Measurements from ENCODE around the gene ARID5B. TPM values are rescaled to one million over a fixed set of nuclear protein-coding genes. Genes with fewer than 3 reads are reported as not detected.

Gene ARID5B
- total and polyA plus RNA-seq, 2 donors (not counting 1 experiment from before 2014, with no cell fraction given) = 118 to 145 TPM

DNA sequence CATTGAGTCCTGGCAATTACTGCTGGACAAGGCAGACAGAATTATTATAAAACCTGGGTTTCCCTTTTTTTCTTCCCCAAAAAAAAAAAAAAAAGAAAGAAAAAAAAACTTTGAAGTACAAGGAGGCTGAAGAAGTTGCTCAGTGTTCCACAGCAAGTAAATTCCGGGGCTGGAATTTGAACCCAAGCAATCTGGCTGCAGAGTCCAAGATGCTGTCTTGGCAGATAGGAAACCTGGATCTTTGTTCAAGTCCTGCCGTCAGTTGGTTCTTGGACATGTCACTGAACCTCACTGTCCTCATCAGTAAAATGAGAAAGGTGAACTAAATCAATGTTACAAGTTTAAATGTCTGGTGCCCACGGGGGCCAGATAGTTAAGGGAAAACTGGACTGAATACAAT, 35.3 kb downstream of the ARID5B start:
- Histone ChIP-seq H3K4me2 (ENCODE audit: extremely low read depth, insufficient read depth, low read length) (no peak overlapping the region), H2AFZ (ENCODE audit: low read length) (no peak overlapping the region), H3K4me1 (ENCODE audit: control insufficient read depth, extremely low read depth, insufficient read depth, low read length) (peaks cover 30% of the 10 kb centered on the region), H3K27me3 (ENCODE audit: control insufficient read depth, insufficient read depth, low read length) (no peaks in the 10 kb centered on the region), H3K9me3 (ENCODE audit: control insufficient read depth, insufficient read depth, low read depth, low read length) (no peaks in the 10 kb centered on the region), H4K20me1 (ENCODE audit: control insufficient read depth, extremely low read depth, insufficient read depth, low read length) (no peaks in the 10 kb centered on the region), H3K4me3 (replicated peaks in 1 of 4; ENCODE audit: control extremely low read depth in 1 of 4, insufficient read depth in 1 of 4, low read depth in 3 of 4, low read length in 4 of 4) (no peak overlapping the region), H3K27ac (ENCODE audit: insufficient read depth, low read length) (peak overlapping the region; percentile 80), H3K36me3 (ENCODE audit: control insufficient read depth, insufficient read depth, low read length) (no peaks in the 10 kb centered on the region), H3K9ac (ENCODE audit: insufficient read depth, low read length) (no peak overlapping the region), H3K79me2 (ENCODE audit: control insufficient read depth, insufficient read depth, low read length) (peaks cover 43% of the 10 kb centered on the region)
- DNase-seq (ENCODE audit: low read depth in 2 of 2) = no peak
- no peak for TF ChIP-seq EZH2 (IDR thresholded peaks at IDR 0.05; ENCODE audit: low read length, missing control alignments)
- TF ChIP-seq, protein P1, sequence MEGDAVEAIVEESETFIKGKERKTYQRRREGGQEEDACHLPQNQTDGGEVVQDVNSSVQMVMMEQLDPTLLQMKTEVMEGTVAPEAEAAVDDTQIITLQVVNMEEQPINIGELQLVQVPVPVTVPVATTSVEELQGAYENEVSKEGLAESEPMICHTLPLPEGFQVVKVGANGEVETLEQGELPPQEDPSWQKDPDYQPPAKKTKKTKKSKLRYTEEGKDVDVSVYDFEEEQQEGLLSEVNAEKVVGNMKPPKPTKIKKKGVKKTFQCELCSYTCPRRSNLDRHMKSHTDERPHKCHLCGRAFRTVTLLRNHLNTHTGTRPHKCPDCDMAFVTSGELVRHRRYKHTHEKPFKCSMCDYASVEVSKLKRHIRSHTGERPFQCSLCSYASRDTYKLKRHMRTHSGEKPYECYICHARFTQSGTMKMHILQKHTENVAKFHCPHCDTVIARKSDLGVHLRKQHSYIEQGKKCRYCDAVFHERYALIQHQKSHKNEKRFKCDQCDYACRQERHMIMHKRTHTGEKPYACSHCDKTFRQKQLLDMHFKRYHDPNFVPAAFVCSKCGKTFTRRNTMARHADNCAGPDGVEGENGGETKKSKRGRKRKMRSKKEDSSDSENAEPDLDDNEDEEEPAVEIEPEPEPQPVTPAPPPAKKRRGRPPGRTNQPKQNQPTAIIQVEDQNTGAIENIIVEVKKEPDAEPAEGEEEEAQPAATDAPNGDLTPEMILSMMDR (conservative IDR thresholded peaks at IDR 0.05 in 1 of 2, IDR thresholded peaks at IDR 0.05 in 1 of 2; ENCODE audit: low read depth in 1 of 2, low read length in 2 of 2) = no peak

DNA sequence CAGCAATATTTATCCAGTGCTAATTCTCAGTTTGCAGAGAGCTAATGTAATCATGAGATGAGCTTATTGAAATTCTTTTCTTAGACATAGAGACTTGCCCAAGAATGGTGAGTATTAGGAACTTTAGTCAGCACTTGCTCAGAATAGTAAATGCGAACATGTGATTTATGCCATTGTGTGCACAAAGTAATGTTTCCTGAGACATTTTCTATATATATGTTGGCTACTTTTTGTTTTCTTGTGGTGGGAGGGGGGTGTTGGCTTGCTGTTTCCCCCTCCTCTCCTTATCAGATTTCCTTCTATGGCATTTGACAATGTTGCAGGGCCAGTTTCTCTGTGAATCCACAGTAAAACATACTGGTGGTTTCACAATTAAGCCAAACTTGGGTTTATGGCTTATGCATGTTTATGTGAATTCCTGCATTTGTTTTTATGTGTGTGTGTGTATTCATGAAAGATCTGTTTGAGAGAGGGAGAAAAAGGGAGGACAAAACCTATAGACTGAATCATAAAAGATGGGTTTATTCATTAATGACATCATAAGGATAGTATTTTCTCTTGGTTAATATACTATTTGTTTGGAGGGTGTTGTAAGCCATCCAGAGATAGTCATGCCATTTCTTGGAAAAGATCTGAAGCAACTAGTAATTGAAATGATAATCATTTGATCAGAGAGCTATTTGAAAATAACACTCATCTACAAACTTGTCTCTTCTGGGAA, 36.3 kb downstream of the ARID5B start:
- H4K20me1 ChIP-seq (ENCODE audit: control insufficient read depth, extremely low read depth, insufficient read depth, low read length) = no peaks in the 10 kb centered on the region
- no peaks in the 10 kb centered on the region for H3K36me3 ChIP-seq (ENCODE audit: control insufficient read depth, insufficient read depth, low read length)
- no peaks in the 10 kb centered on the region for H3K9me3 ChIP-seq (ENCODE audit: control insufficient read depth, insufficient read depth, low read depth, low read length)
- H3K79me2 ChIP-seq (ENCODE audit: control insufficient read depth, insufficient read depth, low read length) = peaks cover 46% of the 10 kb centered on the region
- TF ChIP-seq, protein P1 (conservative IDR thresholded peaks at IDR 0.05 in 1 of 2, IDR thresholded peaks at IDR 0.05 in 1 of 2; ENCODE audit: low read depth in 1 of 2, low read length in 2 of 2) = no peak
- no peak for TF ChIP-seq EZH2 (IDR thresholded peaks at IDR 0.05; ENCODE audit: low read length, missing control alignments)
- H2AFZ ChIP-seq (ENCODE audit: low read length) = no peak overlapping the region
- H3K4me2 ChIP-seq (ENCODE audit: extremely low read depth, insufficient read depth, low read length) = peak overlapping the region; percentile 69
- peak overlapping the region; percentile 13 for H3K9ac ChIP-seq (ENCODE audit: insufficient read depth, low read length)
- H3K4me3 ChIP-seq (replicated peaks in 1 of 4; ENCODE audit: control extremely low read depth in 1 of 4, insufficient read depth in 1 of 4, low read depth in 3 of 4, low read length in 4 of 4) = peak overlapping the region in 2 of 4 experiments; percentile 9 to 21
- no peaks in the 10 kb centered on the region for H3K27me3 ChIP-seq (ENCODE audit: control insufficient read depth, insufficient read depth, low read length)
- peak; percentile 66 for DNase-seq (ENCODE audit: low read depth in 2 of 2)
- H3K4me1 ChIP-seq (ENCODE audit: control insufficient read depth, extremely low read depth, insufficient read depth, low read length) = peaks cover 34% of the 10 kb centered on the region
- peak overlapping the region; percentile 80 for H3K27ac ChIP-seq (ENCODE audit: insufficient read depth, low read length)

DNA sequence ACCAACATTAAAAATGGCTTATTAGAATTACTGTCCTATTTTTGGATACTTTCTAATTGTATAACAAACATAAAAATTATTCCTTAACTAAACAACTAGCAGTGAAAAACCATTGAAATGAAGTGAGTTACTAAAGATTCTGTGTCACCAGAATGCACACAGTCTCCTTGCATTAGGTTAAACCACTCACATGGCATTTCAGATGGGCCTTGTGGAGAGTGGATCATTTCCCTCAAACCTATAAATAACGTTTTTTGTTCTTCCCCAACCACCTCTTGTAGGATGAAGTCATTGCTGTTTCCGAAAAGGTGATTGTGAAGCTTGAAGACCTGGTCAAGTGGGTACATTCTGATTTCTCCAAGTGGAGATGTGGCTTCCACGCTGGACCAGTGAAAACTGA, 38.4 kb downstream of the ARID5B start:
- peak overlapping the region; percentile 11 for H3K4me2 ChIP-seq (ENCODE audit: extremely low read depth, insufficient read depth, low read length)
- peak overlapping the region; percentile 58 for H3K27ac ChIP-seq (ENCODE audit: insufficient read depth, low read length)
- no peak overlapping the region for H2AFZ ChIP-seq (ENCODE audit: low read length)
- H3K9ac ChIP-seq (ENCODE audit: insufficient read depth, low read length) = no peak overlapping the region
- peaks cover 43% of the 10 kb centered on the region for H3K79me2 ChIP-seq (ENCODE audit: control insufficient read depth, insufficient read depth, low read length)
- H3K27me3 ChIP-seq (ENCODE audit: control insufficient read depth, insufficient read depth, low read length) = no peaks in the 10 kb centered on the region
- no peaks in the 10 kb centered on the region for H3K9me3 ChIP-seq (ENCODE audit: control insufficient read depth, insufficient read depth, low read depth, low read length)
- TF ChIP-seq, protein P1 (conservative IDR thresholded peaks at IDR 0.05 in 1 of 2, IDR thresholded peaks at IDR 0.05 in 1 of 2; ENCODE audit: low read depth in 1 of 2, low read length in 2 of 2) = no peak
- no peak for TF ChIP-seq EZH2 (IDR thresholded peaks at IDR 0.05; ENCODE audit: low read length, missing control alignments)
- peaks cover 36% of the 10 kb centered on the region for H3K4me1 ChIP-seq (ENCODE audit: control insufficient read depth, extremely low read depth, insufficient read depth, low read length)
- no peaks in the 10 kb centered on the region for H4K20me1 ChIP-seq (ENCODE audit: control insufficient read depth, extremely low read depth, insufficient read depth, low read length)
- H3K4me3 ChIP-seq (replicated peaks in 1 of 4; ENCODE audit: control extremely low read depth in 1 of 4, insufficient read depth in 1 of 4, low read depth in 3 of 4, low read length in 4 of 4) = no peak overlapping the region
- H3K36me3 ChIP-seq (ENCODE audit: control insufficient read depth, insufficient read depth, low read length) = no peaks in the 10 kb centered on the region
- DNase-seq (ENCODE audit: low read depth in 2 of 2) = peak in 1 of 2 donors; percentile 48

Data from fibroblast of lung (primary cell).